GM23338 (cell line): ENCODE measurements around the gene SND1. TPM values are rescaled to one million over a fixed set of nuclear protein-coding genes. Genes with fewer than 3 reads are reported as not detected.

Source experiments
- ATAC-seq: fragments of 200-7000 bp; cut with Tn5 transposase; 3 replicates; pipeline ENCODE4 v1.9.1; 2020
- DNase-seq: peaks from one replicate; pipeline ENCODE4 v3.0.0-alpha.2; 2015; ENCODE audit warnings: low spot score
- H2AFZ ChIP-seq: fragments of 200-600 bp; sonication (generic); 2 replicates; pipeline ENCODE4 v1.8.0; 2016; ENCODE audit warnings: antibody characterized with exemption, mild to moderate bottlenecking, moderate library complexity
- H3F3A ChIP-seq: fragments of 200-600 bp; sonication (generic); replicated peaks from 2 replicates; pipeline ENCODE4 v1.8.0; 2017; ENCODE audit warnings: antibody characterized with exemption, mixed run types, low read depth
- H3K27ac ChIP-seq: fragments of 200-600 bp; sonication (generic); 2 replicates; pipeline ENCODE4 v1.6.1; 2016; ENCODE audit warnings: low read depth
- H3K27me3 ChIP-seq: fragments of 200-600 bp; sonication (generic); 2 replicates; pipeline ENCODE4 v1.8.0; 2016; ENCODE audit warnings: mild to moderate bottlenecking, mixed run types, moderate library complexity; ENCODE audit not compliant: insufficient read depth
- H3K36me3 ChIP-seq: fragments of 200-600 bp; sonication (generic); 2 replicates; pipeline ENCODE4 v1.8.0; 2016; ENCODE audit warnings: mild to moderate bottlenecking; ENCODE audit not compliant: insufficient read depth
- H3K4me1 ChIP-seq: fragments of 200-600 bp; sonication (generic); 2 replicates; pipeline ENCODE4 v1.8.0; 2016; ENCODE audit warnings: mild to moderate bottlenecking, moderate library complexity; ENCODE audit not compliant: insufficient read depth
- H3K4me2 ChIP-seq: fragments of 200-600 bp; sonication (generic); 2 replicates; pipeline ENCODE4 v1.7.1; 2017; ENCODE audit warnings: mixed run types
- H3K4me3 ChIP-seq: fragments of 200-600 bp; sonication (generic); 2 replicates; pipeline ENCODE4 v1.6.1; 2016; ENCODE audit warnings: mixed run types
- H3K79me2 ChIP-seq: fragments of 200-600 bp; sonication (generic); replicated peaks from 2 replicates; pipeline ENCODE4 v1.8.0; 2017; ENCODE audit warnings: mild to moderate bottlenecking; ENCODE audit not compliant: insufficient read depth
- H3K9me2 ChIP-seq: fragments of 200-600 bp; sonication (generic); 2 replicates; pipeline ENCODE4 v1.8.0; 2017; ENCODE audit not compliant: insufficient read depth
- H4K20me1 ChIP-seq: fragments of 200-600 bp; sonication (generic); replicated peaks from 2 replicates; pipeline ENCODE4 v1.8.0; 2017; ENCODE audit warnings: mild to moderate bottlenecking; ENCODE audit not compliant: insufficient read depth
- H3K27ac Mint-ChIP-seq: 2 replicates; pipeline ENCODE4 v1.8.0; 2020; ENCODE audit warnings: inconsistent platforms, mild to moderate bottlenecking, moderate library complexity, mixed read lengths
- H3K27me3 Mint-ChIP-seq: 3 replicates; pipeline ENCODE4 v1.8.0; 2022; ENCODE audit warnings: low read depth, mild to moderate bottlenecking, moderate library complexity, mixed read lengths, inconsistent platforms; ENCODE audit not compliant: insufficient read depth, poor library complexity
- H3K36me3 Mint-ChIP-seq: 3 replicates; pipeline ENCODE4 v1.8.0; 2021; ENCODE audit warnings: low read depth, mild to moderate bottlenecking, inconsistent platforms, moderate library complexity, mixed read lengths
- H3K4me1 Mint-ChIP-seq: 3 replicates; pipeline ENCODE4 v1.8.0; 2020; ENCODE audit warnings: mild to moderate bottlenecking, inconsistent platforms, mixed read lengths
- H3K4me3 Mint-ChIP-seq: 3 replicates; pipeline ENCODE4 v1.8.0; 2021; ENCODE audit warnings: moderate library complexity, mild to moderate bottlenecking, inconsistent platforms, mixed read lengths
- H3K9me3 Mint-ChIP-seq: 3 replicates; pipeline ENCODE4 v1.8.0; 2020; ENCODE audit warnings: moderate library complexity, mild to moderate bottlenecking, inconsistent platforms, mixed read lengths
- CREB1 ChIP-seq: fragments of 250-450 bp; sonication (Bioruptor Pico); IDR thresholded peaks from 2 replicates; pipeline ENCODE4 v1.5.0; 2020; ENCODE audit warnings: low read depth, mild to moderate bottlenecking, moderate library complexity
- EZH2 ChIP-seq: fragments of 200-600 bp; sonication (generic); IDR thresholded peaks from one replicate; pipeline ENCODE4 v1.8.0; 2017; ENCODE audit warnings: antibody characterized with exemption, mild to moderate bottlenecking, low read depth; ENCODE audit not compliant: unreplicated experiment
- EZH2phosphoT487 ChIP-seq: fragments of 200-600 bp; sonication (generic); IDR thresholded peaks from one replicate; pipeline ENCODE4 v1.8.1; 2018; ENCODE audit warnings: antibody characterized with exemption; ENCODE audit not compliant: unreplicated experiment
- JUNB ChIP-seq: IDR thresholded peaks from one replicate; pipeline ENCODE4 v1.6.1; 2016; ENCODE audit warnings: antibody characterized with exemption; ENCODE audit not compliant: unreplicated experiment
- NANOG ChIP-seq: IDR thresholded peaks from 2 replicates; pipeline ENCODE4 v1.6.1; 2016; ENCODE audit warnings: antibody characterized with exemption, borderline replicate concordance
- POLR2AphosphoS5 ChIP-seq: IDR thresholded peaks from 2 replicates; pipeline ENCODE4 v1.6.1; 2016; ENCODE audit warnings: antibody characterized with exemption, low read depth
- STAT1 ChIP-seq: IDR thresholded peaks from one replicate; pipeline ENCODE4 v1.6.1; 2016; ENCODE audit warnings: antibody characterized with exemption; ENCODE audit not compliant: unreplicated experiment
- ZNF114 ChIP-seq: fragments of 250-450 bp; sonication (Bioruptor Pico); IDR thresholded peaks from 2 replicates; pipeline ENCODE4 v1.5.0; 2020; ENCODE audit warnings: mild to moderate bottlenecking, moderate library complexity
- ZNF331 ChIP-seq: fragments of 250-450 bp; sonication (Bioruptor Pico); IDR thresholded peaks from 2 replicates; pipeline ENCODE4 v1.5.0; 2020; ENCODE audit warnings: low read depth, mild to moderate bottlenecking, moderate library complexity
- polyA plus RNA-seq: library from polyadenylated mRNA; unstranded; fragments of >200 nt; fragmentation: Nextera tagmentation; extraction: Ambion mirVana; gene quantifications from 2 replicates; pipeline ENCODE4 v1.2.1, GENCODE V29; 2016
- total RNA-seq: library from RNA; depleted of rRNA; stranded (reverse); fragments of >200 nt; shearing (Covaris generic); gene quantifications from 2 replicates; pipeline ENCODE4 v1.2.3, GENCODE V29; 2014
- TF ChIP-seq, protein P1 (sequence below): fragments of 250-450 bp; sonication (Bioruptor Pico); IDR thresholded peaks from 2 replicates; pipeline ENCODE4 v1.5.0; 2020; ENCODE audit warnings: mild to moderate bottlenecking, moderate library complexity
- TF ChIP-seq, protein P2 (sequence below): IDR thresholded peaks from 2 replicates; pipeline ENCODE4 v1.6.1; 2016; ENCODE audit warnings: antibody characterized with exemption
- TF ChIP-seq, protein P3 (sequence below), 2 experiments: fragments of 200-600 bp in 1 of 2; sonication (generic) in 1 of 2; conservative IDR thresholded peaks; 2 replicates each; pipeline versions ENCODE4 v1.5.1 to v1.6.1; 2016 to 2017; ENCODE audit warnings: antibody characterized with exemption in 2 of 2, low read depth in 2 of 2, mild to moderate bottlenecking in 2 of 2, moderate library complexity in 1 of 2
- TF ChIP-seq, protein P4 (sequence below): IDR thresholded peaks from one replicate; pipeline ENCODE4 v1.6.1; 2018; ENCODE audit warnings: antibody characterized with exemption; ENCODE audit not compliant: unreplicated experiment

SND1 gene
- total and polyA plus RNA-seq, 2 experiments from 2014 or later: 107 to 254 TPM

DNA sequence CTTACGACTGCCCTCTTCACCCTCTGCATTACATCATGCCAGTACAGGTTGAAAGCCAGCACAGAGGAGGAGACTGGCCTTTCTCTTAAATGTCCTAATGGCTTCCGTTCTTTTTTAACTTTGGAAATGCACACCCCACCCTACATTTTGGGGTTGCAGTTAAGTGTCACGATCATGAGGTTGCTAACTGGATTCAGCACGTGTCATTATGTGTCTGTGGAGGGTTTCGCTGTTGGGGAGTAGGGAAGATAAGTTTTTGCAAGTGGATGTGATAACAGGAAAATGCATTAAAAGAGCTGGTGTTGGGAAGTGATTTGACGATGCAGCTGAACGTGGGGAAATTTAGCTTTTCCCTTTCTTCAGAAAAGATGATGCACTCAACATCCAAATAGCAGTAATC, 243.4 kb downstream of the SND1 start:
- TF ChIP-seq, protein P1, sequence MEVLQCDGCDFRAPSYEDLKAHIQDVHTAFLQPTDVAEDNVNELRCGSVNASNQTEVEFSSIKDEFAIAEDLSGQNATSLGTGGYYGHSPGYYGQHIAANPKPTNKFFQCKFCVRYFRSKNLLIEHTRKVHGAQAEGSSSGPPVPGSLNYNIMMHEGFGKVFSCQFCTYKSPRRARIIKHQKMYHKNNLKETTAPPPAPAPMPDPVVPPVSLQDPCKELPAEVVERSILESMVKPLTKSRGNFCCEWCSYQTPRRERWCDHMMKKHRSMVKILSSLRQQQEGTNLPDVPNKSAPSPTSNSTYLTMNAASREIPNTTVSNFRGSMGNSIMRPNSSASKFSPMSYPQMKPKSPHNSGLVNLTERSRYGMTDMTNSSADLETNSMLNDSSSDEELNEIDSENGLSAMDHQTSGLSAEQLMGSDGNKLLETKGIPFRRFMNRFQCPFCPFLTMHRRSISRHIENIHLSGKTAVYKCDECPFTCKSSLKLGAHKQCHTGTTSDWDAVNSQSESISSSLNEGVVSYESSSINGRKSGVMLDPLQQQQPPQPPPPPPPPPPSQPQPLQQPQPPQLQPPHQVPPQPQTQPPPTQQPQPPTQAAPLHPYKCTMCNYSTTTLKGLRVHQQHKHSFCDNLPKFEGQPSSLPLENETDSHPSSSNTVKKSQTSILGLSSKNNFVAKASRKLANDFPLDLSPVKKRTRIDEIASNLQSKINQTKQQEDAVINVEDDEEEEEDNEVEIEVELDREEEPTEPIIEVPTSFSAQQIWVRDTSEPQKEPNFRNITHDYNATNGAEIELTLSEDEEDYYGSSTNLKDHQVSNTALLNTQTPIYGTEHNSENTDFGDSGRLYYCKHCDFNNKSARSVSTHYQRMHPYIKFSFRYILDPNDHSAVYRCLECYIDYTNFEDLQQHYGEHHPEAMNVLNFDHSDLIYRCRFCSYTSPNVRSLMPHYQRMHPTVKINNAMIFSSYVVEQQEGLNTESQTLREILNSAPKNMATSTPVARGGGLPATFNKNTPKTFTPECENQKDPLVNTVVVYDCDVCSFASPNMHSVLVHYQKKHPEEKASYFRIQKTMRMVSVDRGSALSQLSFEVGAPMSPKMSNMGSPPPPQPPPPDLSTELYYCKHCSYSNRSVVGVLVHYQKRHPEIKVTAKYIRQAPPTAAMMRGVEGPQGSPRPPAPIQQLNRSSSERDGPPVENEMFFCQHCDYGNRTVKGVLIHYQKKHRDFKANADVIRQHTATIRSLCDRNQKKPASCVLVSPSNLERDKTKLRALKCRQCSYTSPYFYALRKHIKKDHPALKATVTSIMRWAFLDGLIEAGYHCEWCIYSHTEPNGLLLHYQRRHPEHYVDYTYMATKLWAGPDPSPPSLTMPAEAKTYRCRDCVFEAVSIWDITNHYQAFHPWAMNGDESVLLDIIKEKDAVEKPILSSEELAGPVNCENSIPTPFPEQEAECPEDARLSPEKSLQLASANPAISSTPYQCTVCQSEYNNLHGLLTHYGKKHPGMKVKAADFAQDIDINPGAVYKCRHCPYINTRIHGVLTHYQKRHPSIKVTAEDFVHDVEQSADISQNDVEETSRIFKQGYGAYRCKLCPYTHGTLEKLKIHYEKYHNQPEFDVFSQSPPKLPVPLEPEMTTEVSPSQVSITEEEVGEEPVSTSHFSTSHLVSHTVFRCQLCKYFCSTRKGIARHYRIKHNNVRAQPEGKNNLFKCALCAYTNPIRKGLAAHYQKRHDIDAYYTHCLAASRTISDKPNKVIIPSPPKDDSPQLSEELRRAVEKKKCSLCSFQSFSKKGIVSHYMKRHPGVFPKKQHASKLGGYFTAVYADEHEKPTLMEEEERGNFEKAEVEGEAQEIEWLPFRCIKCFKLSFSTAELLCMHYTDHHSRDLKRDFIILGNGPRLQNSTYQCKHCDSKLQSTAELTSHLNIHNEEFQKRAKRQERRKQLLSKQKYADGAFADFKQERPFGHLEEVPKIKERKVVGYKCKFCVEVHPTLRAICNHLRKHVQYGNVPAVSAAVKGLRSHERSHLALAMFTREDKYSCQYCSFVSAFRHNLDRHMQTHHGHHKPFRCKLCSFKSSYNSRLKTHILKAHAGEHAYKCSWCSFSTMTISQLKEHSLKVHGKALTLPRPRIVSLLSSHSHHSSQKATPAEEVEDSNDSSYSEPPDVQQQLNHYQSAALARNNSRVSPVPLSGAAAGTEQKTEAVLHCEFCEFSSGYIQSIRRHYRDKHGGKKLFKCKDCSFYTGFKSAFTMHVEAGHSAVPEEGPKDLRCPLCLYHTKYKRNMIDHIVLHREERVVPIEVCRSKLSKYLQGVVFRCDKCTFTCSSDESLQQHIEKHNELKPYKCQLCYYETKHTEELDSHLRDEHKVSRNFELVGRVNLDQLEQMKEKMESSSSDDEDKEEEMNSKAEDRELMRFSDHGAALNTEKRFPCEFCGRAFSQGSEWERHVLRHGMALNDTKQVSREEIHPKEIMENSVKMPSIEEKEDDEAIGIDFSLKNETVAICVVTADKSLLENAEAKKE (CRISPR knock-in tag): no peak
- TF ChIP-seq, protein P2, sequence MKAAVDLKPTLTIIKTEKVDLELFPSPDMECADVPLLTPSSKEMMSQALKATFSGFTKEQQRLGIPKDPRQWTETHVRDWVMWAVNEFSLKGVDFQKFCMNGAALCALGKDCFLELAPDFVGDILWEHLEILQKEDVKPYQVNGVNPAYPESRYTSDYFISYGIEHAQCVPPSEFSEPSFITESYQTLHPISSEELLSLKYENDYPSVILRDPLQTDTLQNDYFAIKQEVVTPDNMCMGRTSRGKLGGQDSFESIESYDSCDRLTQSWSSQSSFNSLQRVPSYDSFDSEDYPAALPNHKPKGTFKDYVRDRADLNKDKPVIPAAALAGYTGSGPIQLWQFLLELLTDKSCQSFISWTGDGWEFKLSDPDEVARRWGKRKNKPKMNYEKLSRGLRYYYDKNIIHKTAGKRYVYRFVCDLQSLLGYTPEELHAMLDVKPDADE: no peak
- TF ChIP-seq NANOG: no peak
- TF ChIP-seq, protein P3, sequence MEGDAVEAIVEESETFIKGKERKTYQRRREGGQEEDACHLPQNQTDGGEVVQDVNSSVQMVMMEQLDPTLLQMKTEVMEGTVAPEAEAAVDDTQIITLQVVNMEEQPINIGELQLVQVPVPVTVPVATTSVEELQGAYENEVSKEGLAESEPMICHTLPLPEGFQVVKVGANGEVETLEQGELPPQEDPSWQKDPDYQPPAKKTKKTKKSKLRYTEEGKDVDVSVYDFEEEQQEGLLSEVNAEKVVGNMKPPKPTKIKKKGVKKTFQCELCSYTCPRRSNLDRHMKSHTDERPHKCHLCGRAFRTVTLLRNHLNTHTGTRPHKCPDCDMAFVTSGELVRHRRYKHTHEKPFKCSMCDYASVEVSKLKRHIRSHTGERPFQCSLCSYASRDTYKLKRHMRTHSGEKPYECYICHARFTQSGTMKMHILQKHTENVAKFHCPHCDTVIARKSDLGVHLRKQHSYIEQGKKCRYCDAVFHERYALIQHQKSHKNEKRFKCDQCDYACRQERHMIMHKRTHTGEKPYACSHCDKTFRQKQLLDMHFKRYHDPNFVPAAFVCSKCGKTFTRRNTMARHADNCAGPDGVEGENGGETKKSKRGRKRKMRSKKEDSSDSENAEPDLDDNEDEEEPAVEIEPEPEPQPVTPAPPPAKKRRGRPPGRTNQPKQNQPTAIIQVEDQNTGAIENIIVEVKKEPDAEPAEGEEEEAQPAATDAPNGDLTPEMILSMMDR (conservative IDR thresholded peaks at IDR 0.05; ENCODE audit: low read depth in 2 of 2): no peak
- TF ChIP-seq JUNB: no peak
- TF ChIP-seq EZH2: no peak
- TF ChIP-seq EZH2phosphoT487: no peak
- TF ChIP-seq ZNF331 (CRISPR knock-in tag): no peak
- no peak for TF ChIP-seq ZNF114 (CRISPR knock-in tag)
- TF ChIP-seq POLR2AphosphoS5: no peak
- no peak for TF ChIP-seq STAT1
- TF ChIP-seq, protein P4, sequence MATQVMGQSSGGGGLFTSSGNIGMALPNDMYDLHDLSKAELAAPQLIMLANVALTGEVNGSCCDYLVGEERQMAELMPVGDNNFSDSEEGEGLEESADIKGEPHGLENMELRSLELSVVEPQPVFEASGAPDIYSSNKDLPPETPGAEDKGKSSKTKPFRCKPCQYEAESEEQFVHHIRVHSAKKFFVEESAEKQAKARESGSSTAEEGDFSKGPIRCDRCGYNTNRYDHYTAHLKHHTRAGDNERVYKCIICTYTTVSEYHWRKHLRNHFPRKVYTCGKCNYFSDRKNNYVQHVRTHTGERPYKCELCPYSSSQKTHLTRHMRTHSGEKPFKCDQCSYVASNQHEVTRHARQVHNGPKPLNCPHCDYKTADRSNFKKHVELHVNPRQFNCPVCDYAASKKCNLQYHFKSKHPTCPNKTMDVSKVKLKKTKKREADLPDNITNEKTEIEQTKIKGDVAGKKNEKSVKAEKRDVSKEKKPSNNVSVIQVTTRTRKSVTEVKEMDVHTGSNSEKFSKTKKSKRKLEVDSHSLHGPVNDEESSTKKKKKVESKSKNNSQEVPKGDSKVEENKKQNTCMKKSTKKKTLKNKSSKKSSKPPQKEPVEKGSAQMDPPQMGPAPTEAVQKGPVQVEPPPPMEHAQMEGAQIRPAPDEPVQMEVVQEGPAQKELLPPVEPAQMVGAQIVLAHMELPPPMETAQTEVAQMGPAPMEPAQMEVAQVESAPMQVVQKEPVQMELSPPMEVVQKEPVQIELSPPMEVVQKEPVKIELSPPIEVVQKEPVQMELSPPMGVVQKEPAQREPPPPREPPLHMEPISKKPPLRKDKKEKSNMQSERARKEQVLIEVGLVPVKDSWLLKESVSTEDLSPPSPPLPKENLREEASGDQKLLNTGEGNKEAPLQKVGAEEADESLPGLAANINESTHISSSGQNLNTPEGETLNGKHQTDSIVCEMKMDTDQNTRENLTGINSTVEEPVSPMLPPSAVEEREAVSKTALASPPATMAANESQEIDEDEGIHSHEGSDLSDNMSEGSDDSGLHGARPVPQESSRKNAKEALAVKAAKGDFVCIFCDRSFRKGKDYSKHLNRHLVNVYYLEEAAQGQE: no peak
- TF ChIP-seq CREB1 (CRISPR knock-in tag): no peak
- H3K4me1 Mint-ChIP-seq: peaks cover 38% of the 10 kb centered on the region
- Histone ChIP-seq H3F3A (no peaks in the 10 kb centered on the region), H3K36me3 (no peaks in the 10 kb centered on the region), H3K9me2 (no peaks in the 10 kb centered on the region), H3K27ac (no peak overlapping the region), H3K4me3 (0 out of 2 replicates have a peak overlapping the region, but pooled peaks have one; percentile 19), H4K20me1 (peaks cover 13% of the 10 kb centered on the region), H2AFZ (no peak overlapping the region), H3K4me2 (peak overlapping the region; percentile 56), H3K79me2 (peaks cover 66% of the 10 kb centered on the region), H3K27me3 (no peaks in the 10 kb centered on the region), H3K4me1 (peaks cover 66% of the 10 kb centered on the region)
- no peaks in the 10 kb centered on the region for H3K9me3 Mint-ChIP-seq
- no peak overlapping the region for H3K27ac Mint-ChIP-seq
- H3K36me3 Mint-ChIP-seq: peaks cover 11% of the 10 kb centered on the region; the same call in 2 of the 3 replicates
- ATAC-seq: peak; percentile 32
- no peak for DNase-seq
- no peak overlapping the region for H3K4me3 Mint-ChIP-seq
- peaks cover 2% of the 10 kb centered on the region for H3K27me3 Mint-ChIP-seq
